Measurements from ENCODE around the gene USP11.

The USP11 gene

DNA sequence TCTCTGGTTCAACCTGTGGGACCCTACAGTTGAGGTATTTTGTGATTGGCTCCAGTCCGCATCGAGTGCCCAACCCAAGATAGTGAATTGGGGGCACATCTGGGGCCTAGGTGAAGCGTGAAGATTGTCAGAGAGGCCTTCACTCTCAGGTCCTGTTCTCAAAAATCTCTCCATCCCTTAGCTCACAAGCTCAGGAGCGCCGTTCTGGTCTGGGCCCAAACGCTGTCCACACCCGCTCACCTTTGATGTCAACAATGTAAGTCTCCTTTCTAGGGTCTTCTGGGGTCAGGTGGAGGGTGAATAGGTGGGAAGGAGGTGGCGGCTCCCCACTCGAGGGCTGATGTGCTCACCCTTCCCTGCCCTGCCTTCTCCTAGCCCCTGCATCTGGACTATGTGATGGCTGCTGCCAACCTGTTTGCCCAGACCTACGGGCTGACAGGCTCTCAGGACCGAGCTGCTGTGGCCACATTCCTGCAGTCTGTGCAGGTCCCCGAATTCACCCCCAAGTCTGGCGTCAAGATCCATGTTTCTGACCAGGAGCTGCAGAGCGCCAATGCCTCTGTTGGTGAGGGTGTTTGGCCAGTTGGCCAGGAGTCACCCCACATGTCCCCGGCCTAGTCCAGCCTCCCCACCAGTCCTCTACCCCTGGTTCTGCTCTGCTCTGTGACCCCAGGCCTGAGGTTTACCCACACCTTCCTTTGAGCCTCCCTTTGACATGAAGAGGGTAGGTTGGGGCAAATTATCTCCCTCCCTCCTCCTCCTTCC, 22.0 kb upstream of the USP11 start:
- TF ChIP-seq CTCF (IDR thresholded peaks at IDR 0.05; ENCODE audit: low read depth, low read length): no peak
- no peak overlapping the region for H3K4me3 ChIP-seq (ENCODE audit: low read depth, low read length)
- DNase-seq (ENCODE audit: low read depth, low spot score): no peak
- in situ Hi-C loops (cut with HindIII; ENCODE audit: low sequenced_read_pairs): no loop called here

DNA sequence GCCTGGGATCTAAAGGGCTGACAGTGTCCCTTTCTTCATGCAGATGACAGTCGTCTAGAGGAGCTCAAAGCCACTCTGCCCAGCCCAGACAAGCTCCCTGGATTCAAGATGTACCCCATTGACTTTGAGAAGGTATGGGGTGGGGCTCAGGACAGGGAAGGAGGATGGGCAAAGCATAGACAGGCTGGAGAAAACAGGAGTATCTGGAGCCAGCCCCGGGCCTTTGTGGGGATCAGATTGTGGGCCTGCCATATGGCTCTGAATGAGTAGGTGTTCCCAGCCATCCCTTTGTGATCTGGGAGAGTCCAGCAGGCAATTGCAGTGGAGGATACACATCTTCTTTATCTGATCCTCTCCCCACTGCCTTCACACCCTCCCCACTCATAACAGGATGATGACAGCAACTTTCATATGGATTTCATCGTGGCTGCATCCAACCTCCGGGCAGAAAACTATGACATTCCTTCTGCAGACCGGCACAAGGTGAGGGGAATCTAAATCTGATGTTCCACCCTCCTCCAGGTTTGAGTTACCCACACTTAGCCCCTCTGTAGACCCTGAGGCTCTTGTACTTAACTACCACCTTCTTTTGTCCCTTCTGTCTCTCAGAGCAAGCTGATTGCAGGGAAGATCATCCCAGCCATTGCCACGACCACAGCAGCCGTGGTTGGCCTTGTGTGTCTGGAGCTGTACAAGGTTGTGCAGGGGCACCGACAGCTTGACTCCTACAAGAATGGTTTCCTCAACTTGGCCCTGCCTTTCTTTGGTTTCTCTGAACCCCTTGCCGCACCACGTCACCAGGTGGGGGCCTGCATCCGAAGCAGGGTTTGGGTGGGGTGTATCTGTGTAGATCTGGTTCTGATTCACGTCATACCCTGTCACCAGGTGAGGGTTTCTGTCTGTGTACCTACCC, 20.2 kb upstream of the USP11 start:
- in situ Hi-C loops (cut with HindIII; ENCODE audit: low sequenced_read_pairs): no loop called here
- DNase-seq (ENCODE audit: low read depth, low spot score): no peak
- TF ChIP-seq CTCF (IDR thresholded peaks at IDR 0.05; ENCODE audit: low read depth, low read length): no peak
- no peak overlapping the region for H3K4me3 ChIP-seq (ENCODE audit: low read depth, low read length)

- DNase-seq (ENCODE audit: low read depth, low spot score): no peak
- H3K4me3 ChIP-seq (ENCODE audit: low read depth, low read length): no peak overlapping the region
- TF ChIP-seq CTCF (IDR thresholded peaks at IDR 0.05; ENCODE audit: low read depth, low read length): no peak
- in situ Hi-C loops (cut with HindIII; ENCODE audit: low sequenced_read_pairs): no loop called here
Observed at GRCh38 chrX:47214435-47215077, 18.3 kb upstream of the USP11 start.

- H3K4me3 ChIP-seq (ENCODE audit: low read depth, low read length): no peak overlapping the region
- in situ Hi-C loops (cut with HindIII; ENCODE audit: low sequenced_read_pairs): no loop called here
- DNase-seq (ENCODE audit: low read depth, low spot score): no peak
- no peak for TF ChIP-seq CTCF (IDR thresholded peaks at IDR 0.05; ENCODE audit: low read depth, low read length)
Observed at GRCh38 chrX:47215291-47215900, 17.4 kb upstream of the USP11 start.

DNA sequence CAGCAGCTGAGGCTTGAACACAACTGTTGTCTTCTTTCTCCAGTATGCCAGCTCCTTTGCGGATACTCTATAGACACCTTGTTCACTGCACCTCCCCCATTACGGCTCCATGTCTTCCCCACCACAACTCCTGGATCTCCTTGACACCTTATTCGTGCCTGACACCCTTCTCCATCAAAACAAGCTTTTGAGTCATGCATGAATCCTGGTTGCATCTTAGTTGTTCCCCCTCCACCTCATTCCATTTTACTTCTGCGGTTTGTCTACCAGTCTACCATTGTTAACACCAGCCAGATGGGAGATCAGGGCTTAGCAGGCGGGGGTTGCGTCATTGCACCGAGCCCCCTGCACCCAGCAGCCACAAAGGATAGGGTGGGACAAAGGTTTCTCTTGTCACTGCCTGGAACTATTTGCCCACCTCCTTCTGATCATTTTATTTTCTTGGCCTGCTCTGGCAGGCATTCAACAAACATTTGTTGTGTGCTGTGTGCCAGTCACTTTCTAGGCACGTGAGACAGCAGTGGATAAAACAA, 16.4 kb upstream of the USP11 start:
- in situ Hi-C loops (cut with HindIII; ENCODE audit: low sequenced_read_pairs): no loop called here
- no peak for DNase-seq (ENCODE audit: low read depth, low spot score)
- no peak overlapping the region for H3K4me3 ChIP-seq (ENCODE audit: low read depth, low read length)
- TF ChIP-seq CTCF (IDR thresholded peaks at IDR 0.05; ENCODE audit: low read depth, low read length): no peak

Measured in astrocyte of the spinal cord (primary cell).